ENCODE measurements around the gene EPB41L5.

EPB41L5 gene

GRCh38 chr2:120222186-120223033, 209.5 kb downstream of the EPB41L5 start:
- H3K4me3 ChIP-seq (replicated peaks in 1 of 2; ENCODE audit: low read depth in 2 of 2, low read length in 2 of 2) = peak overlapping the region; percentile 36 to 65
- no peak for DNase-seq (ENCODE audit: low read depth in 2 of 2)
- no peak for TF ChIP-seq CTCF (IDR thresholded peaks at IDR 0.05; ENCODE audit: low read depth, low read length)

GRCh38 chr2:120223034-120223912, 210.4 kb downstream of the EPB41L5 start, which contains the start of gene TMEM185B:
Gene TMEM185B (minus strand): TSS chr2:120223400. CDS start chr2:120222976, 424 bp downstream.
- H3K4me3 ChIP-seq (replicated peaks in 1 of 2; ENCODE audit: low read depth in 2 of 2, low read length in 2 of 2) = peak within 1 kb of the TSS; percentile 61 to 65
- peak; percentile 24 for TF ChIP-seq CTCF (IDR thresholded peaks at IDR 0.05; ENCODE audit: low read depth, low read length)

GRCh38 chr2:120224256-120224655, 211.4 kb downstream of the EPB41L5 start:
- no peak for TF ChIP-seq CTCF (IDR thresholded peaks at IDR 0.05; ENCODE audit: low read depth, low read length)
- H3K4me3 ChIP-seq (replicated peaks in 1 of 2; ENCODE audit: low read depth in 2 of 2, low read length in 2 of 2) = no peak overlapping the region
- DNase-seq (ENCODE audit: low read depth in 2 of 2) = no peak

More at GRCh38 chr2:120223034-120223912, 210.4 kb downstream of the EPB41L5 start, which contains the start of gene TMEM185B:
- DNase-seq (ENCODE audit: low read depth in 2 of 2) = peak; percentile 84 to 88

GRCh38 chr2:120224735-120225548, 212.1 kb downstream of the EPB41L5 start:
- no peak overlapping the region for H3K4me3 ChIP-seq (replicated peaks in 1 of 2; ENCODE audit: low read depth in 2 of 2, low read length in 2 of 2)
- TF ChIP-seq CTCF (IDR thresholded peaks at IDR 0.05; ENCODE audit: low read depth, low read length) = no peak
- no peak for DNase-seq (ENCODE audit: low read depth in 2 of 2)

GRCh38 chr2:120225549-120226065, 212.7 kb downstream of the EPB41L5 start:
- no peak overlapping the region for H3K4me3 ChIP-seq (replicated peaks in 1 of 2; ENCODE audit: low read depth in 2 of 2, low read length in 2 of 2)
- no peak for DNase-seq (ENCODE audit: low read depth in 2 of 2)
- no peak for TF ChIP-seq CTCF (IDR thresholded peaks at IDR 0.05; ENCODE audit: low read depth, low read length)

- DNase-seq (ENCODE audit: low read depth in 2 of 2) = no peak
- H3K4me3 ChIP-seq (replicated peaks in 1 of 2; ENCODE audit: low read depth in 2 of 2, low read length in 2 of 2) = no peak overlapping the region
- no peak for TF ChIP-seq CTCF (IDR thresholded peaks at IDR 0.05; ENCODE audit: low read depth, low read length)
These were observed 213.4 kb downstream of the EPB41L5 start for GRCh38 chr2:120226316-120226715.

All from cardiac fibroblast (primary cell).